ENCODE measurements around the gene C19orf12.

Gene C19orf12

GRCh38 chr19:29687244-29687896 is 27.7 kb downstream of the C19orf12 start:
- Histone ChIP-seq H3K27ac (ENCODE audit: low read length) (no peak overlapping the region), H2AFZ (ENCODE audit: low read depth, low read length) (no peak overlapping the region), H3K36me3 (ENCODE audit: insufficient read depth, low read length) (peaks cover 3% of the 10 kb centered on the region; the same call in 1 of the 2 replicates)

DNA sequence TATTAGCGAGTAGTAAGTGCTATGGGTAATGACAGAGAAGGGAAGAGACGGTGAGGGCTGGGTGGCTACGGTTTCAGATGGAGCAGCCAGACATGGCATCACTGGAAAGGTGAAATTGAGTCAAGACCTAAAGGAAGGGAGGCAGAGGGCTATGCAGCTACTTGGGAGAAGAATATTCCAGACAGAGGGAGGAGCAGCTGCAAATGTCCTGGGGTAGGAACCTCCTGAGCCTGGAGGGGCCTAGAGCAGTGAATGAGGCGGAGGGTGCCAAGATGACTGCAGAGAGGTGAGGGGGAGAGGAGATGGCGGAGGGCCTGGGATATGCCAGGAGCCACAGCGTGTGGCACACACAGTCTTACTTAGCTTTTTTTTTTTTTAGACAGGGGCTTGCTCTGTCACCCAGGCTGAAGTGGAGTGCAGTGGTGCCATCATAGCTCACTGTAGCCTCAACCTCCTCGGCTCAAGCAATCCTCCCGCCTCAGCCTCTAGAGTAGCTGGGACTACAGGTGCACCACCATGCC is 28.7 kb downstream of the C19orf12 start:
- Histone ChIP-seq H3K4me1 (ENCODE audit: insufficient read depth, low read length) (peaks cover 6% of the 10 kb centered on the region), H3K27me3 (ENCODE audit: insufficient read depth, low read length, poor library complexity) (no peaks in the 10 kb centered on the region), H3K9ac (ENCODE audit: low read depth, low read length) (no peak overlapping the region), H3K27ac (ENCODE audit: low read length) (no peak overlapping the region), H3K9me3 (ENCODE audit: insufficient read depth, low read length, severe bottlenecking) (no peaks in the 10 kb centered on the region), H3K79me2 (ENCODE audit: insufficient read depth, low read length) (no peaks in the 10 kb centered on the region), H3K36me3 (ENCODE audit: insufficient read depth, low read length) (peaks cover 3% of the 10 kb centered on the region; the same call in 1 of the 2 replicates), H2AFZ (ENCODE audit: low read depth, low read length) (no peak overlapping the region), H4K20me1 (ENCODE audit: insufficient read depth, low read length) (no peaks in the 10 kb centered on the region), H3K4me3 (ENCODE audit: low read depth in 1 of 2, low read length in 2 of 2) (no peak overlapping the region), H3K4me2 (ENCODE audit: insufficient read depth, low read length) (no peak overlapping the region)
- TF ChIP-seq EZH2 (IDR thresholded peaks at IDR 0.05; ENCODE audit: borderline replicate concordance, low read depth, low read length, severe bottlenecking) = no peak
- TF ChIP-seq, protein P1, sequence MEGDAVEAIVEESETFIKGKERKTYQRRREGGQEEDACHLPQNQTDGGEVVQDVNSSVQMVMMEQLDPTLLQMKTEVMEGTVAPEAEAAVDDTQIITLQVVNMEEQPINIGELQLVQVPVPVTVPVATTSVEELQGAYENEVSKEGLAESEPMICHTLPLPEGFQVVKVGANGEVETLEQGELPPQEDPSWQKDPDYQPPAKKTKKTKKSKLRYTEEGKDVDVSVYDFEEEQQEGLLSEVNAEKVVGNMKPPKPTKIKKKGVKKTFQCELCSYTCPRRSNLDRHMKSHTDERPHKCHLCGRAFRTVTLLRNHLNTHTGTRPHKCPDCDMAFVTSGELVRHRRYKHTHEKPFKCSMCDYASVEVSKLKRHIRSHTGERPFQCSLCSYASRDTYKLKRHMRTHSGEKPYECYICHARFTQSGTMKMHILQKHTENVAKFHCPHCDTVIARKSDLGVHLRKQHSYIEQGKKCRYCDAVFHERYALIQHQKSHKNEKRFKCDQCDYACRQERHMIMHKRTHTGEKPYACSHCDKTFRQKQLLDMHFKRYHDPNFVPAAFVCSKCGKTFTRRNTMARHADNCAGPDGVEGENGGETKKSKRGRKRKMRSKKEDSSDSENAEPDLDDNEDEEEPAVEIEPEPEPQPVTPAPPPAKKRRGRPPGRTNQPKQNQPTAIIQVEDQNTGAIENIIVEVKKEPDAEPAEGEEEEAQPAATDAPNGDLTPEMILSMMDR (IDR thresholded peaks at IDR 0.05; ENCODE audit: borderline replicate concordance, extremely low read depth, low read length, poor library complexity, severe bottlenecking) = no peak
- DNase-seq (no peak), ATAC-seq (ENCODE audit: insufficient read depth, low read depth) (no peak)

More at GRCh38 chr19:29687244-29687896, 27.7 kb downstream of the C19orf12 start:
- H3K79me2 ChIP-seq (ENCODE audit: insufficient read depth, low read length) = no peaks in the 10 kb centered on the region
- no peak overlapping the region for H3K4me2 ChIP-seq (ENCODE audit: insufficient read depth, low read length)
- DNase-seq (no peak), ATAC-seq (ENCODE audit: insufficient read depth, low read depth) (no peak)
- H3K4me3 ChIP-seq (ENCODE audit: low read depth in 1 of 2, low read length in 2 of 2) = no peak overlapping the region
- TF ChIP-seq EZH2 (IDR thresholded peaks at IDR 0.05; ENCODE audit: borderline replicate concordance, low read depth, low read length, severe bottlenecking) = no peak
- TF ChIP-seq, protein P1 (IDR thresholded peaks at IDR 0.05; ENCODE audit: borderline replicate concordance, extremely low read depth, low read length, poor library complexity, severe bottlenecking) = no peak
- H3K4me1 ChIP-seq (ENCODE audit: insufficient read depth, low read length) = no peaks in the 10 kb centered on the region
- H4K20me1 ChIP-seq (ENCODE audit: insufficient read depth, low read length) = no peaks in the 10 kb centered on the region
- no peak overlapping the region for H3K9ac ChIP-seq (ENCODE audit: low read depth, low read length)
- no peaks in the 10 kb centered on the region for H3K9me3 ChIP-seq (ENCODE audit: insufficient read depth, low read length, severe bottlenecking)
- no peaks in the 10 kb centered on the region for H3K27me3 ChIP-seq (ENCODE audit: insufficient read depth, low read length, poor library complexity)

- ATAC-seq (ENCODE audit: insufficient read depth, low read depth) = no peak
- Histone ChIP-seq H3K9me3 (ENCODE audit: insufficient read depth, low read length, severe bottlenecking) (no peaks in the 10 kb centered on the region), H3K9ac (ENCODE audit: low read depth, low read length) (no peak overlapping the region), H4K20me1 (ENCODE audit: insufficient read depth, low read length) (no peaks in the 10 kb centered on the region), H3K27ac (ENCODE audit: low read length) (no peak overlapping the region), H3K79me2 (ENCODE audit: insufficient read depth, low read length) (no peaks in the 10 kb centered on the region), H2AFZ (ENCODE audit: low read depth, low read length) (no peak overlapping the region), H3K4me3 (ENCODE audit: low read depth in 1 of 2, low read length in 2 of 2) (no peak overlapping the region), H3K4me1 (ENCODE audit: insufficient read depth, low read length) (peaks cover 16% of the 10 kb centered on the region), H3K36me3 (ENCODE audit: insufficient read depth, low read length) (no peaks in the 10 kb centered on the region), H3K4me2 (ENCODE audit: insufficient read depth, low read length) (no peak overlapping the region), H3K27me3 (ENCODE audit: insufficient read depth, low read length, poor library complexity) (no peaks in the 10 kb centered on the region)
- TF ChIP-seq EZH2 (IDR thresholded peaks at IDR 0.05; ENCODE audit: borderline replicate concordance, low read depth, low read length, severe bottlenecking) = no peak
- TF ChIP-seq, protein P1 (IDR thresholded peaks at IDR 0.05; ENCODE audit: borderline replicate concordance, extremely low read depth, low read length, poor library complexity, severe bottlenecking) = no peak
- no peak for DNase-seq
Observed at GRCh38 chr19:29685326-29685725, 29.7 kb downstream of the C19orf12 start.

Measured in DND-41 (cell line).